ENCODE data around the gene GARIN5B. TPM values are rescaled to one million over a fixed set of nuclear protein-coding genes. Genes with fewer than 3 reads are reported as not detected.

GARIN5B gene
- total and polyA plus RNA-seq, 7 donors = not detected

DNA sequence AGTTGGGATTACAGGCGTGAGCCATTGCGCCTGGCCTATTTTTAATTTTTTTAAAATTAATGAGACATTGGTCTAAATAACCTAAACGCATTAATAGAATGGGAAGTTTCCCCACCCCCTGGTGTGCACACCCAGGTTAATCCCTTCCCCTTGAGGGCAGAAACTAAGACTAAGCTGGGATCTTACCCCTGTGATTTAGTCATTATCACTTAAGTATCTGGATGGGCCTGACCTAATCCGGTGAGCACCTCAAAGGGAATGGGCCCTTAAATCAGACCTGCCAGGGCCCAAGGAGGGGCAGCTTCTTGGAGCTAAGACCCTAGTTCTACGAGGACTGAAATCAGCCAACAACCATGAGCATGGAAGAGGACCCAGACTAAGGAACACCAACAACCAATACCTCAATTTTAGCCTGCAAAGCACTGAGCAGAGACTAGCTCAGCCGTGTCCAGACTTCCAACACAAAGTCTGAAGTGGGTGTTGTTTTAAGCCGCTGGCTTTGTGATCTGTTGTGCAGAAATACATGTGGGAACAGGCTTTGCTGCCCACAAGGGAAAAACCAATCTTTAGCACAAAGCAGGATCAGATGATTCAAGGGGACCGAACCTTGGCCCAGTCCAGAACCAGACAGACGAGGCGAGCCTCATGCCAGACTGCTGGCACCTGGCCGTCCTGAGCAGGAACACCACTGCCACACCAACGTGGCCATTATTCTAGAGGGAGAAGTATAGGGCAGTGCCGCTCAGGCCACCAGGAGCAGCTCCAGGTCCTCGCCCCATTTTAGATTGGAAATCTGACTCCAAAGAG, 37.4 kb upstream of the GARIN5B start:
- DNase-seq = no peak
- Histone ChIP-seq H3K9me3 (no peaks in the 10 kb centered on the region), H3K4me3 (no peak overlapping the region), H3K4me1 (peaks cover 0 to 2% (median 2%) of the 10 kb centered on the region in 4 donors), H3K27me3 (no peaks in the 10 kb centered on the region), H3K36me3 (peaks cover 25 to 49% (median 32%) of the 10 kb centered on the region in 4 donors), H3K27ac (no peak overlapping the region)
- 89% methylated on average over 14 of the region's 14 CpGs for WGBS, 2 donors
- no peak for TF ChIP-seq POLR2AphosphoS5 (IDR thresholded peaks at IDR 0.05)
- TF ChIP-seq POLR2A (IDR thresholded peaks at IDR 0.05) = no peak
- TF ChIP-seq EP300 (IDR thresholded peaks at IDR 0.05) = no peak
- no peak for TF ChIP-seq CTCF (IDR thresholded peaks at IDR 0.05)
- intact Hi-C loops (cut with DNase I) = loop anchor here (10.0 kb wide), 1 partner anchor 104 kb away; no protein-coding TSS in a partner anchor

GRCh38 chr19:55398200-55398925, 35.3 kb upstream of the GARIN5B start:
- Histone ChIP-seq H3K4me1 (no peaks in the 10 kb centered on the region), H3K27ac (no peak overlapping the region), H3K36me3 (peaks cover 17 to 36% (median 24%) of the 10 kb centered on the region in 4 donors), H3K9me3 (no peaks in the 10 kb centered on the region), H3K4me3 (no peak overlapping the region), H3K27me3 (no peaks in the 10 kb centered on the region)
- WGBS, 2 donors = 82% methylated on average over 12 of the region's 12 CpGs
- TF ChIP-seq EP300 (IDR thresholded peaks at IDR 0.05) (no peak), CTCF (IDR thresholded peaks at IDR 0.05) (no peak), POLR2AphosphoS5 (IDR thresholded peaks at IDR 0.05) (no peak), POLR2A (IDR thresholded peaks at IDR 0.05) (no peak)
- intact Hi-C loops (cut with DNase I) = no loop called here
- no peak for DNase-seq

DNA sequence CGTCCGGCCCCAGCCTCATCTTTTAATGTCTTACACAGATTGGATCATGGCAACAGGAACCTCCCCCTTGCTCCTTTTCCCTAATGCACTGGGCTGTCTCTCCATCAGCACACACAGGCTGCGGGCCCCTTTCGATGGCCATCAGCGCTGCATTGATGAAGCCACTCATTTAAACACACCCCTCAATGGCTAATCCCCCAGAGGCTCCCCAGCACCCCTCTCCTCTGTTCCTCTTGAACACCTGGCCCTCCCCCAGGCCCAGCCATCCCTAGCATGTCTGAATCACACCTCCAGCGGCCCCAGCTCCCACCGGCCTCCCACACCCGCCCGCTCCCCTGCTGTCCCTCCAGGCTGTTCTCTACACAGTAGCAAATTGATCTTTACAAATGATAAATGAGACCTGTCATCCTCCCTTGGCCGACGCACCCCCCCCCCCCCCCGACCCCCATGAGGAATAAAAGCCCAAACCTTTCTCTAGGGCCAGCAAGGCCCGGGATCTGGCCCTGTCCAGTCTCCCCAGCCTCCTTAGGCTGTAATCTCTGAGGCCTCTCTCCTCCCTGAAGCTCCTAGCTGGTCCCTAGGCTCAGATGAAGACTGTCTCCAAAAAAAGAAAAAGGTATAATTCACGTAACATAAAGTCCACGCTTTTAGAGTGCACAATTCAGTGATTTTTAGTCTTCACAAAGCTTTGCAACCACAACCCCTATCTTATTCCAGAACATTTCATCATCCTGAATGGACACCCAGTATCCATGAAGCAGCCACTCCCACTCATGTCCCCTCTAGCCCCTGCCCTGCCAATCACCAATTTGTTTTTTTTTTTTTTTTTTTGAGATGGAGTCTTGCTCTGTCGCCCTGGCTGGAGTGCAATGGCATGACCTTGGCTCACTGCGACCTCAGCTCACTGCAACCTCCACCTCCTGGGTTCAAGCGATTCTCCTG, 30.0 kb upstream of the GARIN5B start:
- TF ChIP-seq POLR2AphosphoS5 (IDR thresholded peaks at IDR 0.05) (no peak), EP300 (IDR thresholded peaks at IDR 0.05) (no peak), POLR2A (IDR thresholded peaks at IDR 0.05) (no peak), CTCF (IDR thresholded peaks at IDR 0.05) (no peak)
- H3K27me3 ChIP-seq = no peaks in the 10 kb centered on the region
- H3K4me1 ChIP-seq = peaks cover 0 to 23% (median 20%) of the 10 kb centered on the region in 4 donors
- no peak for DNase-seq
- H3K4me3 ChIP-seq = no peak overlapping the region
- H3K9me3 ChIP-seq = no peaks in the 10 kb centered on the region
- WGBS, 2 donors = 79 to 88% methylated on average over 18 of the region's 18 CpGs
- peaks cover 9 to 30% (median 9%) of the 10 kb centered on the region in 4 donors for H3K36me3 ChIP-seq
- intact Hi-C loops (cut with DNase I) = no loop called here
- H3K27ac ChIP-seq = no peak overlapping the region

DNA sequence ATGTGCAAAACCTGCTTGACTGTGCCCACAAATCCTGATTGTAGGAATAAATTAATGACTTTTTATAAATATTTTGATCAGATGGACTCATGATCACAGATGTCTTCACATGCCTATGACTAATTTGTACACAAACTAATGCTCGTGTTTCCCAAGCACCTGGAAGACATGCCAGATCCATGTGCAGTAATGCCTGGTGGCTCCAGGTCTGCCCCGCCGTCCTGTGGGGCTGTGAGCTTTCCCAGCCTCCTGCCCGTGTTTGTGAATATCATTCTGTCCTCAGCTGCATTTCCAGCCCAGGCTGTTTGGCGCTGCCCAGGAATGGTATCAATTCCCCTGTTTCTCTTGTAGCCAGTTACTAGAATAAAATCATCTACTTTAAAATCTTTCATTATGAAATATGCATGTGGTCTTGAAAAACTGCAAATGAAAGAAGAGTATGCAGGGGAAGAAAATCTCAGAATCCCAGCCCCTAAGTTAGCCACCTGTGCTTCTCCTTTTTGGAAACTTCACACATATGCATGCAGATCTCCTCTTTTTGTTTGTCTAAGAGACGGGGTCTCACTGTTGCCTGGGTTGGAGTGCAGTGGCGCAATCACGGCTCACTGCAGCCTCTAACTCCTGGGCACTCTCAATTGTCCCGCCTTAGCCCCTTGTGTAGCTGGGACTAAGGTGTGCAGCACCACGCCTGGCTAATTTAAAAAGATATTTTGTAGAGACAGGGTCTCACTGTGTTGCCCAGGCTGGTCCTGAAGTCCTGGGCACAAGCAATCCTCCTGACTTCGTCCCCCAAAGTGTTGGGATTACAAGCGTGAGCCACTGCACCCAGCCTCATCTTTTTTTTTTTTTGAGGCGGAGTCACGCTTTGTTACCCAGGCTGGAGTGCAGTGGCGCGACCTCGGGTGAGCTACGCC, 28.9 kb upstream of the GARIN5B start:
- no peaks in the 10 kb centered on the region for H3K9me3 ChIP-seq
- H3K27ac ChIP-seq = no peak overlapping the region
- peaks cover 0 to 34% (median 31%) of the 10 kb centered on the region in 4 donors for H3K4me1 ChIP-seq
- intact Hi-C loops (cut with DNase I) = no loop called here
- no peak overlapping the region for H3K4me3 ChIP-seq
- WGBS, 2 donors = 85 to 87% methylated on average over 18 of the region's 18 CpGs
- no peaks in the 10 kb centered on the region for H3K27me3 ChIP-seq
- H3K36me3 ChIP-seq = peaks cover 16 to 38% (median 18%) of the 10 kb centered on the region in 4 donors
- no peak for TF ChIP-seq EP300 (IDR thresholded peaks at IDR 0.05)
- TF ChIP-seq POLR2AphosphoS5 (IDR thresholded peaks at IDR 0.05) = no peak
- TF ChIP-seq CTCF (IDR thresholded peaks at IDR 0.05) = no peak
- TF ChIP-seq POLR2A (IDR thresholded peaks at IDR 0.05) = no peak
- DNase-seq = no peak
